ENCODE results near the gene GPSM3. TPM values are rescaled to one million over a fixed set of nuclear protein-coding genes. Genes with fewer than 3 reads are reported as not detected.
A peak's percentile ranks its signal among the peaks of the same experiment; 100 is the strongest.
"Not testable (repeated sequence)": the region's sequence is repeated elsewhere in the genome, so short reads cannot be mapped to it uniquely, and the experiment has no call there.

GPSM3 gene
- total and polyA plus RNA-seq, 2 donors: 2.2 to 12.8 TPM

- H3K27ac ChIP-seq (ENCODE audit: low read depth): peak overlapping the region; percentile 97
- under 1% methylated on average over 58 of the region's 58 CpGs for WGBS
Measured at GRCh38 chr6:32195902-32196681, 3.6 kb upstream of the GPSM3 start.

DNA sequence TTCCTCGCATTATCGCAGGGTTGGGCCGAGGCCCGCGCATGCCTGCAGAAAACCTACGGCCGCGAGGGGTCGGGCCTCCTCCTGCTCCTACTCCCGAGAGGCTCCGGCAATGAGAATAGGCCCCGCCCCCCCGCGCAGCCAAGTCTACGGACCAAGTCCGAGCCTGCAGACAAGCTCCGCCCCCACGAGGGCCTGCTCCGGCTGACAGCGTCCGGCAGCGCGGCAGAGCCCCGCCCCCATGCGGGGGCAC is 3.1 kb upstream of the GPSM3 start:
- no peaks in the 10 kb centered on the region for H3K4me1 ChIP-seq (ENCODE audit: insufficient read depth)
- under 1% methylated on average over 25 of the region's 25 CpGs for WGBS

More at GRCh38 chr6:32195902-32196681, 3.6 kb upstream of the GPSM3 start:
- peak; percentile 87 for DNase-seq (ENCODE audit: extremely low spot score)
- Histone ChIP-seq H3K4me1 (ENCODE audit: insufficient read depth) (no peaks in the 10 kb centered on the region), H3K36me3 (ENCODE audit: insufficient read depth) (no peaks in the 10 kb centered on the region), H3K4me3 (ENCODE audit: low read depth, low read length) (peak overlapping the region; percentile 41)

DNA sequence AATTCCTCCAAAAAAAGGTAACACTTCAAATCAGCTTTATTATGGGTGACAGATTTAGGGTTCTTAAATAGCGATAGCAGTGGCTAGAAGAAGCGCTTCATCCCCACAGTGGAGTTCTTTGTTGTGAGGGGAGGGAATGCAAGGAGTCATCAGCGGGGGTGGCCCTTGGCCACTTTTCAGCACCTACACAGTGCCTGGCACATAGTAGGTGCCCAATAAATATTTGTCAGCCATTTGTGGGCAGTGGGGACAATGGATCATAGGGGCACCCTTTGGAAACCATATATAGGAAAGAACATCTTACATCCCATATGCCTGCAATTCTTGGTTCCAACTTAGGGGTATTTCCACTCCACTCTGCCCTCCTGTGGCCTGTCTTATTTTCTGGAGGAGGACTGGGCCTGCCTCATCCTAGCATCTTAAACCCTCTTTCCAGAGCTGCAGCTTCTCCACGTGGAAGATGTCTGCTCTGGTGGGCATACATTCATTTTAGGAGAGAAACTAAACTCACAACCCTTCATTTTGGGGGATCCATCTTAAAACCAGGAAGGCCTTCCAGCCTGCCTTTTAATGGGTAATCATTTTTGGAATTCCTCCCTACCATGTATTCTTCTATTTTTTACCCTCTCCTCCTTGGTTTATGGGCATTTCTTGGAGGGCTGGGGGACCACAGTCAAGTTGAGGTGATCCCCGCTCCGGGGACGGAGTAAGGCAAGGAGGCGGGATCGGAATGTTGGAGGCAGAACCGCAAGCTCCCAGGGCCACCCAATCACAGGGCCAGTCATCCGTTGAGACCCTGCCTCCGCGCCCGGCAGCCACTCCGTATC is 2.6 kb upstream of the GPSM3 start:
- Histone ChIP-seq H3K4me3 (ENCODE audit: low read depth, low read length) (peak overlapping the region; percentile 6), H3K36me3 (ENCODE audit: insufficient read depth) (no peaks in the 10 kb centered on the region), H3K27ac (ENCODE audit: low read depth) (peak overlapping the region; percentile 76), H3K4me1 (ENCODE audit: insufficient read depth) (no peaks in the 10 kb centered on the region)
- 15% methylated on average over 15 of the region's 15 CpGs for WGBS
- no peak for DNase-seq (ENCODE audit: extremely low spot score)

More for the DNA sequence above, 3.1 kb upstream of the GPSM3 start:
- peak; percentile 99 for DNase-seq (ENCODE audit: extremely low spot score)
- no peaks in the 10 kb centered on the region for H3K36me3 ChIP-seq (ENCODE audit: insufficient read depth)
- H3K27ac ChIP-seq (ENCODE audit: low read depth): no peak overlapping the region
- H3K4me3 ChIP-seq (ENCODE audit: low read depth, low read length): peak overlapping the region; percentile 41

DNA sequence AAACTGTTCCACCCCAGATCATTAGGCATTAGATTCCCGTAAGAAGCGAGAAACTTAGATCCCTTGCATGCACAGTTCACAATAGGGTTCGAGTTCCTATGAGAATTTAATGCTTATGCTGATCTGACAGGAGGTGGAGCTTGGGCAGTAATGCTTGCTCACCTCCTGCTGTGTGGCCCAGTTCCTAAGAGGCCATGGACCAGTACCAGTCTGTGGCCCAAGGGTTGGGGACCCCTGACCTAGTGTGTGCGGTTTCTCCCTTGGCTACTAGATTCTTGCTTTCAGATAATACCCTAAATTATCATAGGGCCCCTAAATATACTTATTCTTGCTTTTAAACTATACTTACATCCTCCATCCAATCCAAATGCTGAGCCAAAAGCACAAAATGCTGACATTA is 1.9 kb upstream of the GPSM3 start:
- Histone ChIP-seq H3K36me3 (ENCODE audit: insufficient read depth) (no peaks in the 10 kb centered on the region), H3K4me3 (ENCODE audit: low read depth, low read length) (no peak overlapping the region), H3K27ac (ENCODE audit: low read depth) (no peak overlapping the region), H3K4me1 (ENCODE audit: insufficient read depth) (no peaks in the 10 kb centered on the region)
- no peak for DNase-seq (ENCODE audit: extremely low spot score)
- WGBS: 93% methylated on average over 4 of the region's 4 CpGs

DNA sequence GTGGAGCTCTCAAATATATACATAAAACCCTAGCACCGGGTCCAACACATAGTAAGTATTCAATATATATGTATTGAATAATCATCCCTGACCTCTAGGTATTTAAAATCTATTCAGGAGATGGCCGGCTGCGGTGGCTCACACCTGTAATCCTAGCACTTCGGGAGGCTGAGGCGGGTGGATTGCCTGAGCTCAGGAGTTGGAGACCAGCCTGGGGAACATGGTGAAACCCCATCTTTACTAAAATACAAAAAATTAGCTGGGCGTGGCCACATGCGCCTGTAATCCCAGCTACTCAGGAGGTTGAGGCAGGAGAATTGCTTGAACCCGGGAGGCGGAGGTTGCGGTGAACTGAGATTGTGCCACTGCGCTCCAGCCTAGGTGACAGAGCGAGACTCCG is 653 bp upstream of the GPSM3 start:
- not testable (repeated sequence) for H3K36me3 ChIP-seq (ENCODE audit: insufficient read depth); DNase-seq (ENCODE audit: extremely low spot score); H3K4me3 ChIP-seq (ENCODE audit: low read depth, low read length); H3K27ac ChIP-seq (ENCODE audit: low read depth); H3K4me1 ChIP-seq (ENCODE audit: insufficient read depth)
- 78% methylated on average over 13 of the region's 13 CpGs for WGBS

DNA sequence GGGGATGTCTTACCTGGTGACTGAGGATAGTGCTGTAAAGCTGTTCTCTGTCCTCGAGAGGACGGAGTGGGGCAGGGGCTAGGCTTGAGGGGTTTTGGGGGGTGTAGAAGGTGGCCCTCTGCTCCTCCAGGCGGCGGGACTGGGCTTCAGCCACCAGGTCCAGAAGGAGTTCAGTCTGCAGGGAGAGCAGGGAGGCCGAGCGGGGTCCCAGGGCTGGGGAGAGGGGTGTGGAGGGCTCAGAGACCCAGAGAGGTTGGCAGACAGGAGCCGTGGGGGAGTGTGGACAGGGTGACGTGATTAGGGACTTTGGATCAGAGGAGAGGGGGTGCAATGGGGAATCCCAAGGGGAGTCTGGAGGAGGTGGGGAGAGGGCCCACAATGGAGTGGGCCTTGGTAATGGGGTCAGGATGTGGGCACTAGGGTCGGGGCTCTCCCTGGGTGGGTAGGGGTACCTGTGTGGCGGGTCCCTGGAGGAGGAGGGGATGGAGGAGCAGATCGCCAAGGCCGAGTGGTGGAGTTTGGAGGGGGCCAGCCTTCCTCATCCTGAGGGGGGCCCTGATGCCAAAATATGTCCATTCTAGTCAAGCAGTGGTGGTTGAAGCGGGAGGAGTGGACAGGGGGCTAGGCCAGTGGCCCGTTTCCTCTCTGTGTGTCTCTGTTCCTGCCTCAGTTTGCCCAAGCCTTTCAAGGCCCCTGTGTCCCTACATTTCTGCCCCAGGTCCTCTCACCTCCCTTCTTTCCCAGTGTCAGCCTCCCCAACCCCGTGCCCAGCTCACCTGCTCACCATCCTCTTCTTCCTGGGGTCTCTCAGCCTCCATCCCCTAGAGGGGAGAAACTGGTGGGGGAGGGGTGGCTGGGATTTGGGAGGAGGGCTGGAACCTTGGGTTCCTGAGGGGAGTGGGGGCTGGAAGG is 491 bp downstream of the GPSM3 start:
- WGBS: 70% methylated on average over 15 of the region's 15 CpGs
- no peaks in the 10 kb centered on the region for H3K36me3 ChIP-seq (ENCODE audit: insufficient read depth)
- H3K27ac ChIP-seq (ENCODE audit: low read depth): peak overlapping the region; percentile 90
- no peaks in the 10 kb centered on the region for H3K4me1 ChIP-seq (ENCODE audit: insufficient read depth)
- H3K4me3 ChIP-seq (ENCODE audit: low read depth, low read length): peak overlapping the region; percentile 42
- no peak for DNase-seq (ENCODE audit: extremely low spot score)

DNA sequence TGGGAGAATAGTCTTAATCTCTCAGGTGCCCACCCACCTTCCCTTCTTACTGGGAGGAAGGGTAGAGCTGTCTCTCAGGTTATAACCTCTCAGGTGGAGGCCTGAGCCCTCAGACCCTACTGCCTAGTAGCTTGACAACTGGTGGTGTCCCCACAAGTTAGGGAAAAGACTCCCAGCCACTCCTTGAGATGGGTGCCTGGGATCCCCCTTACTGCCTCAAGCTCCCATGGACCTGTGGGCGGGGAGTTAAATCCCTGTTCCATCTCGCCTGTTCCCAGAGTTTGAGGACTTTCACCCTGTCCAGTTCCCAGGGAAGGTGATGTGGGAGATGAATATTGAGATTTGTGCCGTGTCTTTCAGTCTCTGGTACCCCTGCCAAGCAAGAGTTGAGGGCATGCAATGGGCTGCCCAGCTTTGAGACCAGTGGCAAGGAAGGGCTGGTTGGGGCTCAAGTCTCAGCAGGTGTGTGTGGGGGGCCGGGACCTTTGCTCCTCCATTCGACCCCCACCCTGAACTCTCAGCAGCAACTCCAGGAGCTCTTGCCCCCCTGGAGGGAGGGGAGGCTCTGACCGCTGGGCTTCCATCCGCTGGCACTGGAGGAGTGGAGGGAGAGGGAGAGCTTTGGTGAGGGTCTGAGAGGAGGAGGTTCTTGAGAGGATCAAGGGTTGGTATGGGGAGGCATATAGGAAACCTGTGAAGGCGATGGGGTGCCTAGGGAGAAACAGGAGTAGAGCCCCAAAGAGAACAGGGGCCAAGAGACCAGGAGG is 1.3 kb downstream of the GPSM3 start:
- no peaks in the 10 kb centered on the region for H3K4me1 ChIP-seq (ENCODE audit: insufficient read depth)
- H3K27ac ChIP-seq (ENCODE audit: low read depth): peak overlapping the region; percentile 96
- 74% methylated on average over 8 of the region's 8 CpGs for WGBS
- no peaks in the 10 kb centered on the region for H3K36me3 ChIP-seq (ENCODE audit: insufficient read depth)
- DNase-seq (ENCODE audit: extremely low spot score): no peak
- H3K4me3 ChIP-seq (ENCODE audit: low read depth, low read length): peak overlapping the region; percentile 81

DNA sequence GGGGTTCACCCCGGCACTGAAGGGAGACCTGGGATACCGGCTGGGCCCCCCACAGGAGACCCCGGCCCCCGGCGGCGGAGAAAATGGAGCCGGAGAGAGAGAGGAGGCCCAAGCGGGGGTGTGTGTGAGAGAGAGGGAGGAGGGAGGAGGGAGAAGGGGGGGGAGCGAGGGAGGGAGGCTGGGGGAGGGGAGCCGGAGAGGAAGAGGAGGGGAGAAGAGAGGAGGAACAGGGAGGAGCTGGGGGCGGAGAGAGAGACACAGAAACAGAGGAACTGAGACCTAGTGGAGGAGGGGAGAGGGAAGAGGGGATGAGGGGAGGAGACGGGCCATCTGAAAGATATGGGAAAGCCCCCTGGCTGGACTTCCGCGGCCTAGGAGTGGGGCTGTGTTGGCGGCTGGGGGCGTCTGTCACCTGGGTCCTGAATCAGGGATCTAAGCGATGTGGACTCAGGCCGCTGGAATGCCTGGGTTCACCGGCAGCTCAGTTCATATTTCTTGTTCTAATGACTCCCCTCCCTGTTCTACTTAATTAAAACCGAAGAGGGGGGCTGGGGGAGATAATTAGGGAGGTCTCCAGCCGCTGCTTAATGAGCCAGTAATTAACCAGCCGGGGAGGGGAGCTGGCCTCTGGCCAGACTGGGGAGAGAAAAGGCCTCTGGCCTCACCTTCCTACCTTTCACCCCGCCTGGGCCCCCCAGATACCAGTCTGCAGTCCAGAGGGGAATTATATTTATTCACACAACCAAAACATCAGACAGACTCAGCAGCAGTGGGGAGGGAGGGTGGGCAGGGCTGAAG is 2.2 kb downstream of the GPSM3 start, which contains the start of gene PBX2:
PBX2 (minus strand) TSS at position 149 of the 798 bp plus-strand sequence. CDS start 287 bp downstream, outside the sequence.
- H3K27ac ChIP-seq (ENCODE audit: low read depth): peak within 1 kb of the TSS; percentile 96
- H3K4me3 ChIP-seq (ENCODE audit: low read depth, low read length): peak within 1 kb of the TSS; percentile 81
- H3K36me3 ChIP-seq (ENCODE audit: insufficient read depth): no peaks in the 10 kb centered on the region
- WGBS: 2% methylated on average over 23 of the region's 23 CpGs
- H3K4me1 ChIP-seq (ENCODE audit: insufficient read depth): no peaks in the 10 kb centered on the region
- peak; percentile 91 for DNase-seq (ENCODE audit: extremely low spot score)

DNA sequence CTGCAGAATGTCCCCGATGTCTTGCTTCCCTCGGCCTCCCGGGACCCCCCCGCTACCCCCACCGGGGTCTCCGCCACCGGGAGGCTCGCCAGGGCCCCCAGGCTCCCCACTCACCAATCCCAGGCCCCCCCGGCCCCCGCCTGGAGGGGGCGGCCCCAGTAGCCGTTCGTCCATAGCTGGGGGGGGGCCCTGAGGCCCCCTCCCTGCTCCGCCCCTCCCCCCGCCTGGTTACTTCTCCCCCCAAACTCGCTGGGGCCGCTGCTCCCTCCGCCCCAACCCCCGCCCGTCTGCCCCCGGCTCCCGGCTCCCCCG is 2.7 kb downstream of the GPSM3 start:
- Histone ChIP-seq H3K4me3 (ENCODE audit: low read depth, low read length) (peak overlapping the region; percentile 81), H3K4me1 (ENCODE audit: insufficient read depth) (no peaks in the 10 kb centered on the region), H3K36me3 (ENCODE audit: insufficient read depth) (no peaks in the 10 kb centered on the region), H3K27ac (ENCODE audit: low read depth) (peak overlapping the region; percentile 81)
- WGBS: 8% methylated on average over 23 of the region's 23 CpGs
- DNase-seq (ENCODE audit: extremely low spot score): no peak

DNA sequence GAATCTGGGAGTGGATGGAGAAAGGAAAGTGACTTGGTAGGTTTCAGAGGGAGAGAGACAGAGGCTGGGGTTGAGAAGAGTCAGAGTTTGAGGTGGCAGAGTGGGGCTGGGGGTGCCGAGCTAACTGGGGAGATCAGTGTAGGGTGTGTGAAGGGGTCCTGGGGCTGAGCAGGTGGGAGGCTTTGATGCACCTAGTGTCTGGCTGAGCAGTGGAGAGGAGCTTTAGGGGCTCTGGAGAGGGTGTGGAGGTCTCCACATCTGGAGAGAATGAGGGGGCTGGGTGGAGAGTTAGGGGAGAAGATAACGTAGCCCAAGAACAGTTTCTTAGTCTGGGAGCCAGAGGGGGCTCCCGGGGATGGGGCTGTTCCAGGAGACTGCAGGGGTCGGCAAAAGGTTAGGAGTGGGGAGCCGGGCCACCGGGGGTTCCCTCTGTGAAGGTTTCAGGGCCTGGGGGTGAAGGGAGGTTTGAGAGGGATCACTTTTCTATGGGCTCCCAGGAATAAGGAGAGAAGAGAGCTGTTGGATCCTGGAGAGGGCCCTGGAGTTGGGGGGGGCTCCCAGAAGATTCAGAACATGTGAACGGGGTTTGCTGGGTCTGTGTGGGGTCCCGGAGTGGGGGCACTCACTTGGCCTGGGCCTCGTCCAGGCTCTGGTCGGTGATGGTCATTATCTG is 3.2 kb downstream of the GPSM3 start:
- WGBS: 2% methylated on average over 10 of the region's 10 CpGs
- Histone ChIP-seq H3K27ac (ENCODE audit: low read depth) (peak overlapping the region; percentile 81), H3K36me3 (ENCODE audit: insufficient read depth) (no peaks in the 10 kb centered on the region), H3K4me1 (ENCODE audit: insufficient read depth) (no peaks in the 10 kb centered on the region), H3K4me3 (ENCODE audit: low read depth, low read length) (peak overlapping the region; percentile 81)
- DNase-seq (ENCODE audit: extremely low spot score): no peak

DNA sequence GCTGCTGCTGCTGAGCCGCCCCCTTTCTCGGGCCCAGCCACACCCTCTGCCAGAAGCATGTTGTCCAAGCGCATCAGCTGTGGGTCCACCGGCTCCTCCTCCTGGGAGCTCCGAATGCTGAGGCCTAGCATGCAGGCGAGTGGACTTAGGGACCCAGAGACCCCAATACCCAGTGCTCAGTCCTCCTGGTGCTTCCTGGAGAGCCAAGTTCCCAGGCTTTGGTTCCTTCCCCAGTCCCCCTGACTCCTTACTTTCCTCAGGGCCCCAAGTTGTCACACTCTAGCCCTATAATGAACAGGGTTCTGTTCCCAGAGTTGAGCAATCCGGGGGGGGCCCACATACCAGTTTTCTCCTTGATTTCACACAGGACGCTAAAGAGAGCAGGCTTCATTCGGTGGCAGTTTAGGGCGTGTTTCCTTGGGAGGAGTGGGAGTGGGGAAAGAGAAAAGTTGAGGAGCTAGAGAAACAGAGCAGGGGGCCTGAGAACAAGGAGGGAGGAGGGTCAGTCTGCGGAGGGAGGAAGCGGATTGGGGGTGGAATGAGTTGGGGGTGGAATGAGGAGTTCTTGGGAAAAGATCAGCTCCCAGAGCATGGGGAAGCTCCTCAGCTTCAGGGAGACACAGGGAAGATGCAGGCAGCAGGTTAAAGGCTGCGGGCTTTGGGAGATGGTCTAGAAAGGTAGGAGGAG is 3.9 kb downstream of the GPSM3 start:
- Histone ChIP-seq H3K4me1 (ENCODE audit: insufficient read depth) (no peaks in the 10 kb centered on the region), H3K36me3 (ENCODE audit: insufficient read depth) (no peaks in the 10 kb centered on the region), H3K27ac (ENCODE audit: low read depth) (peak overlapping the region; percentile 81), H3K4me3 (ENCODE audit: low read depth, low read length) (peak overlapping the region; percentile 81)
- DNase-seq (ENCODE audit: extremely low spot score): no peak
- 11% methylated on average over 13 of the region's 13 CpGs for WGBS

Data from urinary bladder (tissue), 4 donors.